T-helper 2 cell (primary cell): ENCODE measurements around the gene RSPH9.
A peak's percentile ranks its signal among the peaks of the same experiment; 100 is the strongest.

ENCODE experiments used
- DNase-seq, 5 experiments: peaks; one replicate each; pipeline versions ENCODE4 v3.0.0 to v3.0.0-alpha.2; 2012 to 2022

RSPH9 gene

GRCh38 chr6:43713643-43714310 is 68.9 kb downstream of the RSPH9 start:
- peak in 1 of 5 experiments; percentile 31 for DNase-seq

DNA sequence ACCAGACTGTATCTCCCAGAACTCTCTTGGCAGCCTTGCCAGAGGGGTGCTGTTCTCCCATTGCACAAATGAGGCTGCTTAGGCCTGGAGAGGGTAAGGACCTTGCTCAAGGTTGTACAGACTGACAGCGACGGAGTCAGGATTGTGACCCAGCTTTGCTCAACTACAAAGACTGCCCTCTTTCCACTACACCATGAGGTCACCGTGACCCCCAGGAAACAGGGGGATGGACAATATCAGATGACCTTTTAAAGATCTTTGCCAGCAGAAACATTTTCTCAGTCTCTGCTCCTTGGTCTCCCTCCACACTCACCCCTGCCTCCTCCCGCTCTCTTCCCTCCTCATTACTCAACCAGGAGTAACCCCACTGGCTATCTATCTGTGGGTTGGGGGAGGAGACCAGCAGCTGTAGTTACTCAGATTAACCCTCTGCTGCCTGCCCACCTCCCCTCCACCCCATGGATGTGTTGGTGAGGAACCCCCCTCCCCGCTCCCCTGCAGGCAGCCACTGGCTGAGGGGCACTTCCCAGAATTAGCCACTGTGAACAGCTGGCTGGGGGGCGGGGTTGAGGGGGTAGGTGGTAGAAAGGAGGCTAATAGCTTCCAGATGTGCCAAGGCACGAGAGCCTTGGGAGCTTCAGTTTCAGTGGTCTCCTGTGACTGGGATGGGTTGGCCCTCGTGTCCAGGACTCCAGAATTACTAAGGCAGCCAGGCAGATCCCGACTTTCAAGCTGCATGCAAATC is 69.6 kb downstream of the RSPH9 start:
- no peak for DNase-seq

DNA sequence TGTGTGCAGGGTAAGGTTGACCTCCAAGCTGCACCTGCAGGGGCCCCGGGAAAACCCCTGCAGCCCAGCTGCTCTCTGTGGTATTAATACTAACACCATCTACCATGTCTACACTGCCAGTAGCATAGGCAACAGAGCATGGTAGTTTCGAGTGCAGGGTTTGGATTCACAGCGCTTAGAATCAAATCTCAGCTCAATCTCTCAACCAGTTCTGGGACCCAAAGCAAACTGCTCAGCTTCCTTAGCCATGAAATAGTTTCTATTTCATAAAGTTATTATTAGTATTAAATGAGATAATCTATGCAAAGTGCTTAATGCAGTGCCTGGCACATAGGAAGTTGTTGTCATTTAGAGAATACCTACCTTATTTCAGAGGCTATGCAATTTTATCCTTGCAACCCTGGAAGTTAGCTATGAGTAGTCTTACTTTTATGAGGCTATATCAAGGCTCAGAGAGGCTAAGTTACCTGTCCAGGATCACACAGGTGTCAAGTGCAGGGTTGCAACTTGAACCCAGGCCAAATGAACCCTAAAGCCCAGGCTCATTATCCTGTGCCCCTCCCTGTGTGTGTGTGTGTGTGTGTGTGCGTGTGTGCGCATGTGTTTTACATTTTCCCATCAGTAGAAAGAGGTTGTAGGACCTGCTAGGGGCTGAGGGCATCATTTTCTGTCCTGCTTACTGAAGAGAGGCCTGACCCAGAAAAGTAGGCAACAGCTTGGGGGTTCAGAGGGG is 70.4 kb downstream of the RSPH9 start:
- no peak for DNase-seq

- no peak for DNase-seq
These were observed 71.3 kb downstream of the RSPH9 start for GRCh38 chr6:43716099-43716498.

GRCh38 chr6:43717389-43717788 is 72.6 kb downstream of the RSPH9 start:
- no peak for DNase-seq

DNA sequence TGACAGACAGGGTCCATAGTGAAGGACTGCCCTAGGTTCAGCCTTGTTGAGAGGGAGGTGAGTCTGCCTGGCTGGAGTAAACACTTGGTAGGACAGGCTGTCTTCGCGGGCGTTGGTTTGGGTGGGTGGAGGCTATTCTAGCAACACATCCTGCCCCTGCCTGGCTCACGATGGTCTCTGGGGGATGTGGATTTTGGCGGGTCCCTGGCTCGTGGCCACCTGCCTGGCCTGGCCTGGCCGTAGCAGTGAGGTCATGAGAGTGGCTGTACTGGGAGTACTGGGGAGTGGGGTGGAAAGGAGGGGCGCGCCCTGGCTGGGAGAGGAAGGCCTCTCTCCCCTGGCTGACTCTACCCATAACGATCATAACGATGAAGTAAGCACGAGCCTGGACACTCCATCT is 73.0 kb downstream of the RSPH9 start:
- DNase-seq = no peak

- no peak for DNase-seq
These were observed 73.7 kb downstream of the RSPH9 start for GRCh38 chr6:43718387-43719105.

DNA sequence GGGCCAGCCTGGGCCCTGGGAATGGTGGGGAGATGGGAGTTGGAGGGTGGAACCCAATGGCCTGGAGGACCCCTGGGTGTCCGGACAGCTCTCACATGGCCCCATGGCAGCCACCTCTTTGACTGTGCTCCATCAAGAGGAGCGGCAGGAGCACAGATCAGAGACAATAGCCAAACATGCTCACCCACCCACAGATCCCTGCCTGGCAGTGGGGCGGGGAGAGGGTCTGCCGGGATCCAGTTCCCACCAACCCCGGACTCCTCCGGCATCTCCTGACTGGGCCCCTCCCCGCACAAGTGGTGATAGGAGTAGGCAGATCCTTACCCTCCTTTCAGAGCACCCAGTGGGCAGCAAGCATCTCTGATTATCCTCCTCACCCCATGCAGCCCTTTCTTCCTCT is 74.7 kb downstream of the RSPH9 start:
- DNase-seq = no peak

DNA sequence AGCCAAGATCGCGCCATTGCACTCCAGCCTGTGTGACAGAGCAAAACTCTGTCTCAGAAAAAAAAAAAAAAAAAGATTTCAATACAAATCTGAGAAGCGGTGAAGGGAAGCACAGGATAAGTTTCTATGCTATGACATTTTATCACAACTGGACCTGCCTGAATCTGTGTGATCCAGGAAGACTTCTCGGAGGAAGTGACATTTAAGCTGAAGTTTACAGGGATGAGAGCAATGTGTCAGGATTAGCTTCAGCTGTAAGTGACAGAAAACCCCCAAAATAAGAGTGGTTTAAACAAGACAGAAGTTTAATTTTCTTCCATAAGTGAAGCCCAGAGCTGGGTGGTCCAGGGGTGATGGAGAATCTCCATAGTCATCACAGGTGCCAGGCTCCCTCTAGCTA is 76.2 kb downstream of the RSPH9 start:
- DNase-seq = no peak
